GM23248 (cell line): ENCODE data around the gene ATP7B. TPM values are rescaled to one million over a fixed set of nuclear protein-coding genes. Genes with fewer than 3 reads are reported as not detected.

Source experiments
- DNase-seq: peaks from one replicate; pipeline ENCODE4 v3.0.0-alpha.2; 2015
- H2AFZ ChIP-seq: fragments of 200-600 bp; sonication (generic); 2 replicates; pipeline ENCODE4 v1.6.1; 2016; ENCODE audit warnings: antibody characterized with exemption
- H3F3A ChIP-seq: fragments of 200-600 bp; sonication (generic); 2 replicates; pipeline ENCODE4 v1.6.1; 2016; ENCODE audit warnings: mild to moderate bottlenecking, antibody characterized with exemption, mixed run types; ENCODE audit not compliant: insufficient read depth
- H3K27ac ChIP-seq: fragments of 200-600 bp; sonication (generic); 2 replicates; pipeline ENCODE4 v1.5.1; 2016; ENCODE audit warnings: mild to moderate bottlenecking
- H3K27me3 ChIP-seq: fragments of 200-600 bp; sonication (generic); replicated peaks from 2 replicates; pipeline ENCODE4 v1.6.1; 2016; ENCODE audit warnings: mild to moderate bottlenecking; ENCODE audit not compliant: insufficient read depth
- H3K36me3 ChIP-seq: fragments of 200-600 bp; sonication (generic); 2 replicates; pipeline ENCODE4 v1.6.1; 2016; ENCODE audit warnings: low read depth, mild to moderate bottlenecking
- H3K4me1 ChIP-seq: fragments of 200-600 bp; sonication (generic); 2 replicates; pipeline ENCODE4 v1.6.1; 2016; ENCODE audit warnings: mild to moderate bottlenecking; ENCODE audit not compliant: insufficient read depth
- H3K4me2 ChIP-seq: fragments of 200-600 bp; sonication (generic); one replicate; pipeline ENCODE4 v1.6.1; 2016; ENCODE audit warnings: mild to moderate bottlenecking; ENCODE audit not compliant: unreplicated experiment
- H3K4me3 ChIP-seq: fragments of 200-600 bp; sonication (generic); 2 replicates; pipeline ENCODE4 v1.5.1; 2016; ENCODE audit warnings: mild to moderate bottlenecking
- H3K79me2 ChIP-seq: fragments of 200-600 bp; sonication (generic); 2 replicates; pipeline ENCODE4 v1.6.1; 2016; ENCODE audit warnings: mild to moderate bottlenecking; ENCODE audit not compliant: insufficient read depth
- H3K9ac ChIP-seq: fragments of 200-600 bp; sonication (generic); 2 replicates; pipeline ENCODE4 v1.6.1; 2016; ENCODE audit warnings: mild to moderate bottlenecking
- H3K9me2 ChIP-seq: fragments of 200-600 bp; sonication (generic); 2 replicates; pipeline ENCODE4 v1.6.1; 2016; ENCODE audit warnings: mixed run types, mild to moderate bottlenecking, moderate library complexity; ENCODE audit not compliant: insufficient read depth
- H3K9me3 ChIP-seq: fragments of 200-600 bp; sonication (generic); one replicate; pipeline ENCODE4 v1.6.1; 2017; ENCODE audit warnings: low read depth
- H4K20me1 ChIP-seq: fragments of 200-600 bp; sonication (generic); 2 replicates; pipeline ENCODE4 v1.6.0; 2016; ENCODE audit not compliant: insufficient read depth
- EZH2 ChIP-seq: fragments of 200-600 bp; sonication (generic); IDR thresholded peaks from 2 replicates; pipeline ENCODE4 v1.6.1; 2018; ENCODE audit warnings: antibody characterized with exemption, mild to moderate bottlenecking; ENCODE audit not compliant: insufficient read depth, poor library complexity, severe bottlenecking
- EZH2phosphoT487 ChIP-seq: fragments of 200-600 bp; sonication (generic); IDR thresholded peaks from 2 replicates; pipeline ENCODE4 v1.6.1; 2018; ENCODE audit warnings: antibody characterized with exemption, moderate library complexity, mild to moderate bottlenecking, low read depth; ENCODE audit not compliant: insufficient read depth
- WGBS, 2 experiments: methylation state at CpG; one replicate each; pipeline ENCODE4 v1.1.6; 2015 to 2017; ENCODE audit warnings: low lambda C conversion rate in 2 of 2, low coverage in 1 of 2; ENCODE audit errors: missing lambda C conversion rate in 2 of 2; 5-methylcytosine and 5-hydroxymethylcytosine counted together
- in situ Hi-C: fragments of 300-500 bp; cut with MboI; formaldehyde crosslinking; loops from 2 replicates; pipeline ENCODE4 v1.15.0; 2020
- polyA plus RNA-seq: library from polyadenylated mRNA; unstranded; fragments of >200 nt; fragmentation: Nextera tagmentation; extraction: Ambion mirVana; gene quantifications from 2 replicates; pipeline ENCODE4 v1.2.1, GENCODE V29; 2016
- total RNA-seq: library from RNA; depleted of rRNA; stranded (reverse); fragments of >200 nt; shearing (Covaris generic); gene quantifications from 2 replicates; pipeline ENCODE4 v1.2.3, GENCODE V29; 2014

Gene ATP7B
- total and polyA plus RNA-seq, 2 experiments from 2014 or later: 0.10 to 0.32 TPM

GRCh38 chr13:52011632-52012511 is 622 bp upstream of the ATP7B start, which contains the start of gene ALG11:
Gene ALG11, plus strand, starts transcription at chr13:52012398. Its CDS starts 21 bp downstream, at chr13:52012419.
- Histone ChIP-seq H3K27me3 (peaks cover 22% of the 10 kb centered on the region), H3K27ac (peak within 1 kb of the TSS; percentile 64), H4K20me1 (no peaks in the 10 kb centered on the region), H3K79me2 (peaks cover 46% of the 10 kb centered on the region), H3K36me3 (no peaks in the 10 kb centered on the region), H3F3A (no peaks in the 10 kb centered on the region), H3K4me3 (peak within 1 kb of the TSS; percentile 94), H3K4me2 (peak within 1 kb of the TSS; percentile 90), H3K4me1 (peaks cover 9% of the 10 kb centered on the region), H2AFZ (peak within 1 kb of the TSS; percentile 97), H3K9me3 (no peaks in the 10 kb centered on the region), H3K9ac (peak within 1 kb of the TSS; percentile 95), H3K9me2 (no peaks in the 10 kb centered on the region)
- TF ChIP-seq EZH2phosphoT487 (no peak), EZH2 (no peak)
- in situ Hi-C loops: no loop called here
- 1% methylated on average over 61 to 78 of the region's 82 CpGs for WGBS, 2 experiments
- peak; percentile 99 for DNase-seq

GRCh38 chr13:52009946-52010345 is 1.3 kb downstream of the ATP7B start:
- Histone ChIP-seq H3K4me1 (peaks cover 9% of the 10 kb centered on the region), H3K36me3 (no peaks in the 10 kb centered on the region), H3K9me3 (no peaks in the 10 kb centered on the region), H4K20me1 (no peaks in the 10 kb centered on the region), H3K9ac (no peak overlapping the region), H3F3A (no peaks in the 10 kb centered on the region), H3K27me3 (peaks cover 29% of the 10 kb centered on the region), H2AFZ (no peak overlapping the region), H3K27ac (no peak overlapping the region), H3K9me2 (no peaks in the 10 kb centered on the region), H3K79me2 (peaks cover 27% of the 10 kb centered on the region), H3K4me2 (no peak overlapping the region), H3K4me3 (no peak overlapping the region)
- in situ Hi-C loops: loop anchor here (10.0 kb wide), 1 partner anchor 115 kb away; the partner anchor contains the start of gene NEK5
- TF ChIP-seq EZH2: no peak
- TF ChIP-seq EZH2phosphoT487: no peak
- DNase-seq: no peak
- WGBS, 2 experiments: 44 to 59% methylated on average over 6 of the region's 6 CpGs

GRCh38 chr13:52006523-52007245 is 4.6 kb downstream of the ATP7B start:
- H3K9me3 ChIP-seq: no peaks in the 10 kb centered on the region
- no peaks in the 10 kb centered on the region for H3K4me1 ChIP-seq
- no peak overlapping the region for H2AFZ ChIP-seq
- H3K79me2 ChIP-seq: no peaks in the 10 kb centered on the region
- no peaks in the 10 kb centered on the region for H3K9me2 ChIP-seq
- H4K20me1 ChIP-seq: no peaks in the 10 kb centered on the region
- H3K9ac ChIP-seq: no peak overlapping the region
- no peak overlapping the region for H3K4me2 ChIP-seq
- no peaks in the 10 kb centered on the region for H3F3A ChIP-seq
- H3K36me3 ChIP-seq: no peaks in the 10 kb centered on the region
- no peak for DNase-seq
- H3K4me3 ChIP-seq: no peak overlapping the region
- in situ Hi-C loops: loop anchor here (10.0 kb wide), 1 partner anchor 118 kb away; the partner anchor contains the start of gene NEK5
- H3K27ac ChIP-seq: no peak overlapping the region
- peaks cover 32% of the 10 kb centered on the region for H3K27me3 ChIP-seq
- TF ChIP-seq EZH2 (no peak), EZH2phosphoT487 (no peak)
- WGBS, 2 experiments: 61 to 62% methylated on average over 8 of the region's 8 CpGs

GRCh38 chr13:52005841-52006522 is 5.3 kb downstream of the ATP7B start:
- 69 to 70% methylated on average over 13 of the region's 13 CpGs for WGBS, 2 experiments
- H3K9ac ChIP-seq: no peak overlapping the region
- no peak for TF ChIP-seq EZH2phosphoT487
- TF ChIP-seq EZH2: no peak
- H3K36me3 ChIP-seq: no peaks in the 10 kb centered on the region
- no peak for DNase-seq
- no peak overlapping the region for H3K27ac ChIP-seq
- H3F3A ChIP-seq: no peaks in the 10 kb centered on the region
- H3K4me1 ChIP-seq: no peaks in the 10 kb centered on the region
- no peaks in the 10 kb centered on the region for H4K20me1 ChIP-seq
- H3K9me3 ChIP-seq: no peaks in the 10 kb centered on the region
- no peaks in the 10 kb centered on the region for H3K9me2 ChIP-seq
- no peak overlapping the region for H3K4me3 ChIP-seq
- H3K27me3 ChIP-seq: peaks cover 30% of the 10 kb centered on the region
- in situ Hi-C loops: loop anchor here (10.0 kb wide), 1 partner anchor 119 kb away; the partner anchor contains the start of gene NEK5
- no peak overlapping the region for H3K4me2 ChIP-seq
- H2AFZ ChIP-seq: no peak overlapping the region
- H3K79me2 ChIP-seq: no peaks in the 10 kb centered on the region
